ENCODE measurements around the gene SULT2B1.

GRCh38 chr19:48642862-48643261, 90.9 kb downstream of the SULT2B1 start:
- TF ChIP-seq, protein P1, sequence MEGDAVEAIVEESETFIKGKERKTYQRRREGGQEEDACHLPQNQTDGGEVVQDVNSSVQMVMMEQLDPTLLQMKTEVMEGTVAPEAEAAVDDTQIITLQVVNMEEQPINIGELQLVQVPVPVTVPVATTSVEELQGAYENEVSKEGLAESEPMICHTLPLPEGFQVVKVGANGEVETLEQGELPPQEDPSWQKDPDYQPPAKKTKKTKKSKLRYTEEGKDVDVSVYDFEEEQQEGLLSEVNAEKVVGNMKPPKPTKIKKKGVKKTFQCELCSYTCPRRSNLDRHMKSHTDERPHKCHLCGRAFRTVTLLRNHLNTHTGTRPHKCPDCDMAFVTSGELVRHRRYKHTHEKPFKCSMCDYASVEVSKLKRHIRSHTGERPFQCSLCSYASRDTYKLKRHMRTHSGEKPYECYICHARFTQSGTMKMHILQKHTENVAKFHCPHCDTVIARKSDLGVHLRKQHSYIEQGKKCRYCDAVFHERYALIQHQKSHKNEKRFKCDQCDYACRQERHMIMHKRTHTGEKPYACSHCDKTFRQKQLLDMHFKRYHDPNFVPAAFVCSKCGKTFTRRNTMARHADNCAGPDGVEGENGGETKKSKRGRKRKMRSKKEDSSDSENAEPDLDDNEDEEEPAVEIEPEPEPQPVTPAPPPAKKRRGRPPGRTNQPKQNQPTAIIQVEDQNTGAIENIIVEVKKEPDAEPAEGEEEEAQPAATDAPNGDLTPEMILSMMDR (conservative IDR thresholded peaks at IDR 0.05 in 1 of 2, IDR thresholded peaks at IDR 0.05 in 1 of 2; ENCODE audit: low read depth in 1 of 2, low read length in 2 of 2), result no peak
- TF ChIP-seq EZH2 (IDR thresholded peaks at IDR 0.05; ENCODE audit: low read length, missing control alignments), result no peak

Data from fibroblast of lung (primary cell).